Osteoblast (primary cell): ENCODE data around the gene PHTF1. TPM values are rescaled to one million over a fixed set of nuclear protein-coding genes. Genes with fewer than 3 reads are reported as not detected.
A peak's percentile ranks its signal among the peaks of the same experiment; 100 is the strongest.

Experiments used
- DNase-seq: peaks from one replicate; pipeline ENCODE4 v3.0.0; 2011; ENCODE audit warnings: low spot score, mixed read lengths; ENCODE audit not compliant: insufficient read length; ENCODE audit errors: missing footprints
- H2AFZ ChIP-seq: 2 replicates; pipeline ENCODE4 v1.6.0; 2011; ENCODE audit warnings: mild to moderate bottlenecking, low read length
- H3K27ac ChIP-seq: 2 replicates; pipeline ENCODE4 v1.5.1; 2011; ENCODE audit warnings: mild to moderate bottlenecking, low read depth, low read length, moderate library complexity
- H3K27me3 ChIP-seq: 2 replicates; pipeline ENCODE4 v1.6.0; 2012; ENCODE audit warnings: mild to moderate bottlenecking, control low read depth, inconsistent platforms, low read length, moderate library complexity; ENCODE audit not compliant: insufficient read depth
- H3K36me3 ChIP-seq: 2 replicates; pipeline ENCODE4 v1.5.1; 2011; ENCODE audit warnings: mild to moderate bottlenecking, low read length, control low read depth, moderate library complexity; ENCODE audit not compliant: insufficient read depth
- H3K4me1 ChIP-seq: 2 replicates; pipeline ENCODE4 v1.5.1; 2011; ENCODE audit warnings: mild to moderate bottlenecking, low read length, control low read depth, moderate library complexity; ENCODE audit not compliant: insufficient read depth
- H3K4me2 ChIP-seq: 2 replicates; pipeline ENCODE4 v1.6.0; 2011; ENCODE audit warnings: mild to moderate bottlenecking, low read length; ENCODE audit not compliant: insufficient read depth
- H3K4me3 ChIP-seq: fragments of 200-600 bp; sonication (generic); 3 replicates; pipeline ENCODE4 v1.5.1; 2012; ENCODE audit warnings: mild to moderate bottlenecking, low read length, inconsistent platforms; ENCODE audit not compliant: insufficient read depth
- H3K79me2 ChIP-seq: 2 replicates; pipeline ENCODE4 v1.6.0; 2012; ENCODE audit warnings: mild to moderate bottlenecking, low read length, control low read depth, inconsistent platforms; ENCODE audit not compliant: insufficient read depth
- H3K9me3 ChIP-seq: 2 replicates; pipeline ENCODE4 v1.5.1; 2011; ENCODE audit warnings: low read depth, low read length, control low read depth
- H4K20me1 ChIP-seq: 2 replicates; pipeline ENCODE4 v1.6.0; 2012; ENCODE audit warnings: mild to moderate bottlenecking, low read length, control low read depth; ENCODE audit not compliant: insufficient read depth
- total RNA-seq: library from RNA; depleted of rRNA; stranded (reverse); fragments of >200 nt; gene quantifications from 2 replicates; pipeline ENCODE4 v1.2.3, GENCODE V29; 2012
- TF ChIP-seq, protein P1 (sequence below): IDR thresholded peaks from 2 replicates; pipeline ENCODE4 v1.5.1; 2011; ENCODE audit warnings: mild to moderate bottlenecking, low read depth, low read length, moderate library complexity; ENCODE audit errors: extremely low read depth

PHTF1 gene
- total RNA-seq, 1 donor = 41.6 TPM

DNA sequence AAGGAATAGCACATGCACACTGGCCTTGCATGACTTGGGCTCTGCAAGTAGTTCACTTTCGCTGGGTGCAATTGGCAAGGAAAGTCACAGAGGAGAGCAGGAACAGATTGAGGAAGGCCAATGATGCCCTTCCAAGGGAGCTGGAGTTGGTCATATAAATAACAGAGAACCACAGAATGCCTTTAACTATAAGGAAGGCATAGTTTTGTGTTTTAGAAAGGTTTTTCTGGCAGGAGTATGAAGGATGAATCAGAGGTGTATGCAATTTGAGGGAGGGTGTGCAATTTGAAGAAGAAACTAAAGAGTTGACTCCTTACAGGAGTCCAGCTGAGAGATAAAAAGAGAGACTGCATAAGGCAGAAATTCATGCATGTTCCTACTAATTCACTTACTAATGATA, 112.1 kb downstream of the PHTF1 start:
- no peaks in the 10 kb centered on the region for H3K36me3 ChIP-seq
- no peak overlapping the region for H2AFZ ChIP-seq
- no peaks in the 10 kb centered on the region for H3K9me3 ChIP-seq
- H3K79me2 ChIP-seq = no peaks in the 10 kb centered on the region
- H3K4me3 ChIP-seq = no peak overlapping the region
- H3K4me1 ChIP-seq = peaks cover 7% of the 10 kb centered on the region
- no peak overlapping the region for H3K4me2 ChIP-seq
- peak; percentile 66 for DNase-seq
- no peak overlapping the region for H3K27ac ChIP-seq
- no peaks in the 10 kb centered on the region for H3K27me3 ChIP-seq
- H4K20me1 ChIP-seq = no peaks in the 10 kb centered on the region
- TF ChIP-seq, protein P1, sequence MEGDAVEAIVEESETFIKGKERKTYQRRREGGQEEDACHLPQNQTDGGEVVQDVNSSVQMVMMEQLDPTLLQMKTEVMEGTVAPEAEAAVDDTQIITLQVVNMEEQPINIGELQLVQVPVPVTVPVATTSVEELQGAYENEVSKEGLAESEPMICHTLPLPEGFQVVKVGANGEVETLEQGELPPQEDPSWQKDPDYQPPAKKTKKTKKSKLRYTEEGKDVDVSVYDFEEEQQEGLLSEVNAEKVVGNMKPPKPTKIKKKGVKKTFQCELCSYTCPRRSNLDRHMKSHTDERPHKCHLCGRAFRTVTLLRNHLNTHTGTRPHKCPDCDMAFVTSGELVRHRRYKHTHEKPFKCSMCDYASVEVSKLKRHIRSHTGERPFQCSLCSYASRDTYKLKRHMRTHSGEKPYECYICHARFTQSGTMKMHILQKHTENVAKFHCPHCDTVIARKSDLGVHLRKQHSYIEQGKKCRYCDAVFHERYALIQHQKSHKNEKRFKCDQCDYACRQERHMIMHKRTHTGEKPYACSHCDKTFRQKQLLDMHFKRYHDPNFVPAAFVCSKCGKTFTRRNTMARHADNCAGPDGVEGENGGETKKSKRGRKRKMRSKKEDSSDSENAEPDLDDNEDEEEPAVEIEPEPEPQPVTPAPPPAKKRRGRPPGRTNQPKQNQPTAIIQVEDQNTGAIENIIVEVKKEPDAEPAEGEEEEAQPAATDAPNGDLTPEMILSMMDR = no peak

Other genes with a start within 250 kb of the PHTF1 start
- gene RSBN1, start 53.0 kb upstream of the PHTF1 start, total RNA-seq = 14.5 and 15.3 TPM in 2 replicates
- 1.1 and 1.8 TPM in 2 replicates for gene PTPN22, start 112.2 kb upstream of the PHTF1 start, total RNA-seq
- gene BCL2L15, start 128.1 kb upstream of the PHTF1 start, total RNA-seq = 0.29 and 0.36 TPM in 2 replicates
- 14.1 and 15.9 TPM in 2 replicates for gene AP4B1, start 145.3 kb upstream of the PHTF1 start, total RNA-seq
- 3.6 and 4.7 TPM in 2 replicates for gene DCLRE1B, start 145.8 kb upstream of the PHTF1 start, total RNA-seq
- gene HIPK1, start 169.8 kb upstream of the PHTF1 start, total RNA-seq = 22.7 and 23.9 TPM in 2 replicates
- 359 and 418 TPM in 2 replicates for gene OLFML3, start 220.0 kb upstream of the PHTF1 start, total RNA-seq